Right lobe of liver (tissue), 6 donors: ENCODE data around the gene GPR156. TPM values are rescaled to one million over a fixed set of nuclear protein-coding genes. Genes with fewer than 3 reads are reported as not detected.

Experiments used
- ATAC-seq, 4 donors: fragments of 200-7000 bp; cut with Tn5 transposase; one replicate each; pipeline ENCODE4 v1.9.1; 2020; ENCODE audit warnings: mild to moderate bottlenecking in 4 of 4, moderate library complexity in 4 of 4
- DNase-seq, 3 donors: peaks; one replicate each; pipeline ENCODE4 v3.0.0-alpha.2; 2020
- H3K27ac ChIP-seq, 3 donors: fragments of 200-600 bp; one replicate each; pipeline ENCODE4 v1.8.0; 2022
- H3K27me3 ChIP-seq, 2 donors: fragments of 200-600 bp; one replicate each; pipeline ENCODE4 v1.8.0; 2022
- H3K36me3 ChIP-seq, 4 donors: fragments of 200-600 bp; sonication (generic) in 1 of 4; one replicate each; pipeline versions ENCODE4 v1.5.1 to v1.8.0; 2017 to 2022; ENCODE audit warnings: control low read depth in 1 of 4
- H3K4me1 ChIP-seq, 4 donors: fragments of 200-600 bp; sonication (generic) in 1 of 4; one replicate each; pipeline versions ENCODE4 v1.5.1 to v1.8.0; 2017 to 2022; ENCODE audit warnings: control low read depth in 1 of 4
- H3K4me3 ChIP-seq, 3 donors: fragments of 200-600 bp; one replicate each; pipeline ENCODE4 v1.8.0; 2022
- H3K9me3 ChIP-seq, 4 donors: fragments of 200-600 bp; sonication (generic) in 1 of 4; one replicate each; pipeline versions ENCODE4 v1.5.1 to v1.8.0; 2017 to 2022; ENCODE audit warnings: control low read depth in 1 of 4
- CTCF ChIP-seq, 4 donors: fragments of 200-600 bp in 3 of 4; fragments of 450-650 bp in 1 of 4; IDR thresholded peaks; one replicate each; pipeline versions ENCODE4 v1.5.1 to v1.8.0; 2016 to 2022; ENCODE audit warnings: antibody characterized with exemption in 4 of 4, mild to moderate bottlenecking in 2 of 4
- POLR2A ChIP-seq: fragments of 450-650 bp; IDR thresholded peaks from one replicate; pipeline ENCODE4 v1.6.1; 2017; ENCODE audit warnings: antibody characterized with exemption, mild to moderate bottlenecking
- WGBS: methylation state at CpG from one replicate; pipeline ENCODE4 v1.1.6; 2018; ENCODE audit warnings: low coverage, low lambda C conversion rate; ENCODE audit not compliant: insufficient coverage; ENCODE audit errors: missing lambda C conversion rate; 5-methylcytosine and 5-hydroxymethylcytosine counted together
- intact Hi-C, 2 donors: fragments of 100-400 bp; cut with DNase I; formaldehyde crosslinking; loops; one replicate each; pipeline versions ENCODE4 v1.11.2 to v1.14.1; 2022
- long read RNA-seq: library from polyadenylated mRNA; unstranded; transcript quantifications from one replicate; pipeline ENCODE4 v2.0.0, GENCODE V29; 2019
- total RNA-seq, 6 experiments: library from RNA; depleted of rRNA in 2 of 6; stranded (reverse); fragments of >200 nt in 2 of 6; fragmentation: NEBNext Ultra II Directional in 3 of 6; extraction: Animal tissue kit (Norgen Biotek cat#: 25700) in 3 of 6; gene quantifications; one replicate each; pipeline versions ENCODE4 v1.1.0 to v1.2.4, GENCODE V29; 2016 to 2023
- donor health status: DM: no; HTN: yes; CAD: no.
- donor health status: DM: no; HTN: no; CAD: no.
- donor health status: DM: no; HTN: no; CAD: no.
- donor health status: DM: no; HTN: yes; CAD: no.
- donor health status: DM: no; HTN: yes; CAD: no.

The GPR156 gene
- total RNA-seq = not detected
- long read RNA-seq = 0 reads

GRCh38 chr3:120284747-120285507 lies at the start of gene GPR156:
Gene GPR156 (minus strand): TSS chr3:120285222. CDS start chr3:120244098, 41,124 bp downstream.
- H3K9me3 ChIP-seq = no peaks in the 10 kb centered on the region
- H3K27ac ChIP-seq = no peak within 1 kb of the TSS
- DNase-seq (no peak), ATAC-seq (peak in 2 of 4 donors; percentile 22 to 56)
- no peaks in the 10 kb centered on the region for H3K36me3 ChIP-seq
- H3K4me1 ChIP-seq = peaks cover 0 to 6% (median 0%) of the 10 kb centered on the region in 4 donors
- peak within 1 kb of the TSS; percentile 16 to 40 (median 28) for H3K4me3 ChIP-seq
- intact Hi-C loops = no loop called here
- WGBS = 19% methylated on average over 18 of the region's 72 CpGs
- TF ChIP-seq CTCF (IDR thresholded peaks at IDR 0.05) (no peak), POLR2A (no peak)
- no peaks in the 10 kb centered on the region for H3K27me3 ChIP-seq

- Histone ChIP-seq H3K4me3 (no peak overlapping the region), H3K27me3 (no peaks in the 10 kb centered on the region), H3K9me3 (no peaks in the 10 kb centered on the region), H3K36me3 (peaks cover 0 to 20% (median 3%) of the 10 kb centered on the region in 4 donors), H3K4me1 (no peaks in the 10 kb centered on the region), H3K27ac (no peak overlapping the region)
- DNase-seq (peak; percentile 58 to 71 (median 63)), ATAC-seq (peak; percentile 77 to 99 (median 92))
- TF ChIP-seq CTCF (IDR thresholded peaks at IDR 0.05) = no peak
- no peak for TF ChIP-seq POLR2A
- 78% methylated on average over 8 of the region's 8 CpGs for WGBS
- intact Hi-C loops = no loop called here
Measured at GRCh38 chr3:120332646-120333045, 47.6 kb upstream of the GPR156 start.

GRCh38 chr3:120331076-120331475 lies 46.1 kb upstream of the GPR156 start:
- Histone ChIP-seq H3K27me3 (no peaks in the 10 kb centered on the region), H3K36me3 (peaks cover 0 to 20% (median 3%) of the 10 kb centered on the region in 4 donors), H3K4me1 (no peaks in the 10 kb centered on the region), H3K9me3 (no peaks in the 10 kb centered on the region), H3K27ac (no peak overlapping the region), H3K4me3 (no peak overlapping the region)
- ATAC-seq = no peak
- 89% methylated on average over 2 of the region's 2 CpGs for WGBS
- no peak for DNase-seq
- intact Hi-C loops = no loop called here
- no peak for TF ChIP-seq POLR2A
- no peak for TF ChIP-seq CTCF (IDR thresholded peaks at IDR 0.05)

- H3K4me1 ChIP-seq = no peaks in the 10 kb centered on the region
- ATAC-seq (peak in 1 of 4 donors; percentile 39), DNase-seq (no peak)
- H3K27ac ChIP-seq = no peak overlapping the region
- H3K27me3 ChIP-seq = no peaks in the 10 kb centered on the region
- TF ChIP-seq CTCF (IDR thresholded peaks at IDR 0.05) (no peak), POLR2A (no peak)
- H3K4me3 ChIP-seq = no peak overlapping the region
- intact Hi-C loops = no loop called here
- H3K36me3 ChIP-seq = peaks cover 0 to 16% (median 3%) of the 10 kb centered on the region in 4 donors
- WGBS = 32% methylated on average over 2 of the region's 2 CpGs
- H3K9me3 ChIP-seq = no peaks in the 10 kb centered on the region
Measured at GRCh38 chr3:120326784-120327183, 41.8 kb upstream of the GPR156 start.
